Fibroblast of villous mesenchyme (primary cell): ENCODE results near the gene GPN2. TPM values are rescaled to one million over a fixed set of nuclear protein-coding genes. Genes with fewer than 3 reads are reported as not detected.

ENCODE experiments used
- DNase-seq: peaks from one replicate; pipeline ENCODE4 v3.0.0-alpha.2; 2010; ENCODE audit warnings: low read depth
- H3K4me3 ChIP-seq: 2 replicates; pipeline ENCODE4 v1.5.1; 2011; ENCODE audit warnings: low read depth, mild to moderate bottlenecking, low read length
- total RNA-seq: library from RNA; depleted of rRNA; stranded (reverse); fragments of >200 nt; gene quantifications from 2 replicates; pipeline ENCODE4 v1.2.3, GENCODE V29; 2012
- TF ChIP-seq, protein P1 (sequence below): IDR thresholded peaks from 2 replicates; pipeline ENCODE4 v1.5.1; 2012; ENCODE audit warnings: low read depth, mild to moderate bottlenecking, low read length; ENCODE audit not compliant: insufficient read depth

The GPN2 gene
- 9.5 and 11.9 TPM in 2 replicates for total RNA-seq

DNA sequence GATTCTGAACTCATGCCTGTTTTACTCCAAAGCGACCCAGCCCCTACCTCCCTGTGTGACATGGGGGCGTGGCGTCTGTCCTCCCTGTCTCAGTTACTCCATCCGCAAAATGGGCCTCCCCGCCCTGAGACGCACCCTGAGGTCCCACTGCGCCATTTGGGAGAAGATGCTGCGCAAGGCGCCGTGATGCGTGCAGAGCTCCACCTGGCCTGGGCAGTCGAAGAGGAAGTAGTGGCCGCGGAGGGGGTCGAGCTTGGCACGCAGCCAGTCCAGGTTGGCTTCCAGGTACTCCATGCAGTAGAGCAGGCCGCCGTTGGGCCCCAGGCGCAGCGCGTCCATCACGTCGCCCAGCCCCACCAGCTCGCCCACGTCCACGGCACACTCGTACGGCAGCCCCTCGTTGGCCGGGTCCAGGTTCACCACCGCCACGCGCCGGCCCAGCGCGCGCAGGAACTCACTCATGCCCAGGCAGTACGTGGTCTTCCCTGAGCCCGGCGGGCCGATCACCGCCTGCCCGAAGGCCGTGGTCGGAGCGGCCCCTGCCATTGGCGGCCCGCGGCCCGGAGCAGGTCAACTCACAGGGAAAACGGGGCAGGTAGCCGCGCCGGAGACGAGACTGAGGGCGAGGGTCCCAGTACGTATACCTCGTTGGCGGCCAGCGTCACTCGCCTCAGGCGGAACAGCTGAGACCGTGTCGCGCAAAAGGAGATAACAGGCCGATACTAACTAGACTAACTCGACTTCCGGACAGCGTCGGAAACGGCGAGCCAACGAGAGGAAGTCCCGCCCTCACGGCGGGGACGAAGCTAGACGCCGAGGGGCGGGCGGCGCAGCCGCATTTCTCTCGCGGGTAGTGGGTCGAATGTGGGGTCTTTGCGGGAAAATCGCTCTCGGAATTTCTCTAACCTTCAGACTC lies at the start of gene GPN2:
Gene GPN2, minus strand, starts transcription at position 733 of the 916 bp plus-strand sequence. Its CDS starts 187 bp downstream, at position 546.
- TF ChIP-seq, protein P1, sequence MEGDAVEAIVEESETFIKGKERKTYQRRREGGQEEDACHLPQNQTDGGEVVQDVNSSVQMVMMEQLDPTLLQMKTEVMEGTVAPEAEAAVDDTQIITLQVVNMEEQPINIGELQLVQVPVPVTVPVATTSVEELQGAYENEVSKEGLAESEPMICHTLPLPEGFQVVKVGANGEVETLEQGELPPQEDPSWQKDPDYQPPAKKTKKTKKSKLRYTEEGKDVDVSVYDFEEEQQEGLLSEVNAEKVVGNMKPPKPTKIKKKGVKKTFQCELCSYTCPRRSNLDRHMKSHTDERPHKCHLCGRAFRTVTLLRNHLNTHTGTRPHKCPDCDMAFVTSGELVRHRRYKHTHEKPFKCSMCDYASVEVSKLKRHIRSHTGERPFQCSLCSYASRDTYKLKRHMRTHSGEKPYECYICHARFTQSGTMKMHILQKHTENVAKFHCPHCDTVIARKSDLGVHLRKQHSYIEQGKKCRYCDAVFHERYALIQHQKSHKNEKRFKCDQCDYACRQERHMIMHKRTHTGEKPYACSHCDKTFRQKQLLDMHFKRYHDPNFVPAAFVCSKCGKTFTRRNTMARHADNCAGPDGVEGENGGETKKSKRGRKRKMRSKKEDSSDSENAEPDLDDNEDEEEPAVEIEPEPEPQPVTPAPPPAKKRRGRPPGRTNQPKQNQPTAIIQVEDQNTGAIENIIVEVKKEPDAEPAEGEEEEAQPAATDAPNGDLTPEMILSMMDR = no peak
- peak; percentile 80 for DNase-seq
- peak within 1 kb of the TSS; percentile 93 for H3K4me3 ChIP-seq

GRCh38 chr1:26938659-26939025 lies 48.6 kb upstream of the GPN2 start:
- no peak for DNase-seq
- no peak overlapping the region for H3K4me3 ChIP-seq
- TF ChIP-seq, protein P1 = no peak

DNA sequence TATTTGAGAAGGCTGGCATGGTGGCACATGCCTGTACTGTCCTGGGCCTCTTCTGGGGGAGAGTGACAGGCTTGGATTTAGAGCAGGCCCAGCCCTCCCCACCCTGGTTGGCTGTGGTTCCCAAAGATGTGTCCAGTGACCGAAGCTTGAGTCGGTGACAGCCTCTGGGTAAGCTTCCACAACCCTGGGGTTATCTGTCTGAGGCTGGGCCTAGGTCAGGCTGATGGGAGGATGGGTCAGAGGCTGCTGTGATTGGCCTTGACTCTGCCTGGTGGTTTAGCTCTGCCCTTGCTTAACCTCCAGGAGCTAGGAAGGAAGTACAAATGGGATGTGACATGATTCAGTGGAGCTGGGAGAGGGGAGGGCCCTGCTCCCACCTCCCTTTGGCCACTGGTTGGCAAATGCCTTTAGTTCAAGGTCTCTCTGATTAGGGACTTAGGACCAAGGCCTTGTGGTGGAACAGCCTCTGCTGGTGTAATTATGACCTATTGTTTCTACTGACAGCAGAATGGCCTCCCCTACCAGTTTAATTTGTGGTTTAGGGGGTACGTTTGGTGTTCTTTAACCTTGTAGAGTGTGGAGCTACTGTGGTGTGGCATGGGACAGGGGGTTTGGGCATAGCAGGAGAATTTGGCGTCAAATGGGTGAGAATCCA lies 48.0 kb upstream of the GPN2 start:
- no peak overlapping the region for H3K4me3 ChIP-seq
- peak; percentile 37 for DNase-seq
- TF ChIP-seq, protein P1 = no peak

- no peak for DNase-seq
- TF ChIP-seq, protein P1 = no peak
- no peak overlapping the region for H3K4me3 ChIP-seq
These were observed 46.7 kb upstream of the GPN2 start for GRCh38 chr1:26936823-26937222.

GRCh38 chr1:26932531-26932930 lies 42.4 kb upstream of the GPN2 start:
- TF ChIP-seq, protein P1 = no peak
- no peak for DNase-seq
- no peak overlapping the region for H3K4me3 ChIP-seq

- H3K4me3 ChIP-seq = no peak overlapping the region
- no peak for DNase-seq
- TF ChIP-seq, protein P1 = no peak
These were observed 33.6 kb upstream of the GPN2 start for GRCh38 chr1:26923711-26924110.
